ENCODE data around the gene MYRIP.

The MYRIP gene

DNA sequence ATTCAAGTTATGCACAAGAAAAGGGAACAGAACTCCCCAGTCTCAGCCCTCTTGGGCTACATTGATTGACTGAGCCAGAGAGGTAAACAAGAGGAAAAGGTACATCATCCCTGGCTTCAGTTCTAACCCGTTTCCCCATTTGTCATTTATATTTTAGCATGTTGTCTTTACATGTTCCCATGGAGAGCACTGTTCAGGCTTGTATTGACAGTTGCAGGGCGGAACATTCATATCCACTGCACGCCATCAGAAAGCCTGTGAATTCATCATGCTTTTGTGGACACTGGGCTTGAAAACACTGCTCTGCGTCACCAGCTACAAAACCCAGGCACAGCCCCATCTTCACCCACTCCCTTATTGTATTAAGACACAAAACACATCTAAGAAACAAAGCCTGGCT lies 259.2 kb downstream of the MYRIP start (continued):
- TF ChIP-seq, protein P1, sequence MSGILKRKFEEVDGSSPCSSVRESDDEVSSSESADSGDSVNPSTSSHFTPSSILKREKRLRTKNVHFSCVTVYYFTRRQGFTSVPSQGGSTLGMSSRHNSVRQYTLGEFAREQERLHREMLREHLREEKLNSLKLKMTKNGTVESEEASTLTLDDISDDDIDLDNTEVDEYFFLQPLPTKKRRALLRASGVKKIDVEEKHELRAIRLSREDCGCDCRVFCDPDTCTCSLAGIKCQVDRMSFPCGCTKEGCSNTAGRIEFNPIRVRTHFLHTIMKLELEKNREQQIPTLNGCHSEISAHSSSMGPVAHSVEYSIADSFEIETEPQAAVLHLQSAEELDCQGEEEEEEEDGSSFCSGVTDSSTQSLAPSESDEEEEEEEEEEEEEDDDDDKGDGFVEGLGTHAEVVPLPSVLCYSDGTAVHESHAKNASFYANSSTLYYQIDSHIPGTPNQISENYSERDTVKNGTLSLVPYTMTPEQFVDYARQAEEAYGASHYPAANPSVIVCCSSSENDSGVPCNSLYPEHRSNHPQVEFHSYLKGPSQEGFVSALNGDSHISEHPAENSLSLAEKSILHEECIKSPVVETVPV (CRISPR knock-in tag; IDR thresholded peaks at IDR 0.05): no peak
- TF ChIP-seq ISL1 (CRISPR knock-in tag; IDR thresholded peaks at IDR 0.05) (no peak), ZNF70 (CRISPR knock-in tag; IDR thresholded peaks at IDR 0.05) (no peak), SNAI2 (CRISPR knock-in tag; IDR thresholded peaks at IDR 0.05) (no peak), GLIS3 (CRISPR knock-in tag; IDR thresholded peaks at IDR 0.05) (no peak)

DNA sequence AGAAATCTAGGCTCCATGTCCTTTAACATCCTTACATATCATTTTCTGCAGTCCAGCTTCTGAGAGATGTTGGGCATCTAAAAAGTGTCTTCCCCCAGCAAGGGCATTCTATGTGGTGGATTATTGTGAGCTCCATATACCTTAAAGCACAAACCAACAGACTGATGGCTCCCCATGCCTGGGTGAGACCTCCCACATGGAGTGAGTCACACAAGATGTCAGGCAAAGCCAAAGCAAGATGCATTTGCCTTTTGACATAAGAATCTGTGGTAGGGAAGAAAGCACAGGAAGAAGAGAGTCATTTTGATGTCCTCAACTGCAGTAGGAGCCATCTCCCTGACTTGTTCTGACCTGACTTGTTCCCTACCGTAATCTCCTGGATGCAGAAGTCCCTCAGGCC lies 261.4 kb downstream of the MYRIP start:
- TF ChIP-seq PPARA (CRISPR knock-in tag; IDR thresholded peaks at IDR 0.05; ENCODE audit: borderline replicate concordance) (no peak), TCF4 (CRISPR knock-in tag; IDR thresholded peaks at IDR 0.05; ENCODE audit: borderline replicate concordance) (no peak), OSR1 (CRISPR knock-in tag; IDR thresholded peaks at IDR 0.05) (no peak), BACH2 (CRISPR knock-in tag; IDR thresholded peaks at IDR 0.05; ENCODE audit: borderline replicate concordance) (no peak), ZFP3 (CRISPR knock-in tag; IDR thresholded peaks at IDR 0.05) (no peak), ZC3H10 (CRISPR knock-in tag; IDR thresholded peaks at IDR 0.05) (no peak), SNAI2 (CRISPR knock-in tag; IDR thresholded peaks at IDR 0.05) (no peak), ZNF70 (CRISPR knock-in tag; IDR thresholded peaks at IDR 0.05) (no peak), TOX (CRISPR knock-in tag; IDR thresholded peaks at IDR 0.05; ENCODE audit: borderline replicate concordance) (no peak)
- TF ChIP-seq, protein P2, sequence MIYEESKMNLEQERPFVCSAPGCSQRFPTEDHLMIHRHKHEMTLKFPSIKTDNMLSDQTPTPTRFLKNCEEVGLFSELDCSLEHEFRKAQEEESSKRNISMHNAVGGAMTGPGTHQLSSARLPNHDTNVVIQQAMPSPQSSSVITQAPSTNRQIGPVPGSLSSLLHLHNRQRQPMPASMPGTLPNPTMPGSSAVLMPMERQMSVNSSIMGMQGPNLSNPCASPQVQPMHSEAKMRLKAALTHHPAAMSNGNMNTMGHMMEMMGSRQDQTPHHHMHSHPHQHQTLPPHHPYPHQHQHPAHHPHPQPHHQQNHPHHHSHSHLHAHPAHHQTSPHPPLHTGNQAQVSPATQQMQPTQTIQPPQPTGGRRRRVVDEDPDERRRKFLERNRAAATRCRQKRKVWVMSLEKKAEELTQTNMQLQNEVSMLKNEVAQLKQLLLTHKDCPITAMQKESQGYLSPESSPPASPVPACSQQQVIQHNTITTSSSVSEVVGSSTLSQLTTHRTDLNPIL (CRISPR knock-in tag; IDR thresholded peaks at IDR 0.05; ENCODE audit: low read depth): no peak
- TF ChIP-seq, protein P1 (CRISPR knock-in tag; IDR thresholded peaks at IDR 0.05): no peak
- TF ChIP-seq, protein P3, sequence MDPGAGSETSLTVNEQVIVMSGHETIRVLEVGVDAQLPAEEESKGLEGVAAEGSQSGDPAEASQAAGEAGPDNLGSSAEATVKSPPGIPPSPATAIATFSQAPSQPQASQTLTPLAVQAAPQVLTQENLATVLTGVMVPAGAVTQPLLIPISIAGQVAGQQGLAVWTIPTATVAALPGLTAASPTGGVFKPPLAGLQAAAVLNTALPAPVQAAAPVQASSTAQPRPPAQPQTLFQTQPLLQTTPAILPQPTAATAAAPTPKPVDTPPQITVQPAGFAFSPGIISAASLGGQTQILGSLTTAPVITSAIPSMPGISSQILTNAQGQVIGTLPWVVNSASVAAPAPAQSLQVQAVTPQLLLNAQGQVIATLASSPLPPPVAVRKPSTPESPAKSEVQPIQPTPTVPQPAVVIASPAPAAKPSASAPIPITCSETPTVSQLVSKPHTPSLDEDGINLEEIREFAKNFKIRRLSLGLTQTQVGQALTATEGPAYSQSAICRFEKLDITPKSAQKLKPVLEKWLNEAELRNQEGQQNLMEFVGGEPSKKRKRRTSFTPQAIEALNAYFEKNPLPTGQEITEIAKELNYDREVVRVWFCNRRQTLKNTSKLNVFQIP (CRISPR knock-in tag; IDR thresholded peaks at IDR 0.05; ENCODE audit: borderline replicate concordance, low read depth): no peak
- TF ChIP-seq, protein P4, sequence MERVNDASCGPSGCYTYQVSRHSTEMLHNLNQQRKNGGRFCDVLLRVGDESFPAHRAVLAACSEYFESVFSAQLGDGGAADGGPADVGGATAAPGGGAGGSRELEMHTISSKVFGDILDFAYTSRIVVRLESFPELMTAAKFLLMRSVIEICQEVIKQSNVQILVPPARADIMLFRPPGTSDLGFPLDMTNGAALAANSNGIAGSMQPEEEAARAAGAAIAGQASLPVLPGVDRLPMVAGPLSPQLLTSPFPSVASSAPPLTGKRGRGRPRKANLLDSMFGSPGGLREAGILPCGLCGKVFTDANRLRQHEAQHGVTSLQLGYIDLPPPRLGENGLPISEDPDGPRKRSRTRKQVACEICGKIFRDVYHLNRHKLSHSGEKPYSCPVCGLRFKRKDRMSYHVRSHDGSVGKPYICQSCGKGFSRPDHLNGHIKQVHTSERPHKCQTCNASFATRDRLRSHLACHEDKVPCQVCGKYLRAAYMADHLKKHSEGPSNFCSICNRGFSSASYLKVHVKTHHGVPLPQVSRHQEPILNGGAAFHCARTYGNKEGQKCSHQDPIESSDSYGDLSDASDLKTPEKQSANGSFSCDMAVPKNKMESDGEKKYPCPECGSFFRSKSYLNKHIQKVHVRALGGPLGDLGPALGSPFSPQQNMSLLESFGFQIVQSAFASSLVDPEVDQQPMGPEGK (CRISPR knock-in tag; IDR thresholded peaks at IDR 0.05; ENCODE audit: borderline replicate concordance): no peak
- no peak; the same call in 2 of the 3 replicates for ATAC-seq

DNA sequence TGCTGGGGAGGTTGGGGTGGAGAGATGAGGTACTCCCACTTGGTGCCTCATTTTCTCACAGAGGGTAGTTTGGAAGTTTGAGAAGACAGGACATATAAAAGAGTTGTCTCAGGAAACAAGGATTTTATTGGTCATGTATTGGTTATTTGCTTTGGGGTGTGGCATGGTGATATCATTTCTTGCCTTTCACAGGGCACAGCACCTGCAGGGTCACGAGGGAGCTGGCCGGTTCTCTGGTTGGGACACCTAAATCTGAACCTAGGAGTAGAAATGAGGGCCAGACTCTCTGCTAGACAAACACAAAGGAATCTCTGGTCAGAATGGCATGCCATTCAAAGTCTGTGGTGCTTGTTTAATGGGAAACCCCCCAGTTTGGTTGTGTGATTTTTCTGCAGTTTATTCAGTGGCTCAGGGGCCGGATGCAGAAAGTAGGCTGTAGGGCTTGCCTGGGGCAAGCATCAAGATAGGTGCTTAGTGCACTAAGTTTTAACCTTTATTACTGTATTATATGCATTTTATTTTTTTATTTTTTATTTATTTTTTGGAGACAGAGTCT lies 262.4 kb downstream of the MYRIP start:
- TF ChIP-seq ISL1 (CRISPR knock-in tag; IDR thresholded peaks at IDR 0.05) (no peak), TCF4 (CRISPR knock-in tag; IDR thresholded peaks at IDR 0.05; ENCODE audit: borderline replicate concordance) (no peak), GLIS3 (CRISPR knock-in tag; IDR thresholded peaks at IDR 0.05) (no peak), ZNF8 (CRISPR knock-in tag; IDR thresholded peaks at IDR 0.05) (no peak), BACH2 (CRISPR knock-in tag; IDR thresholded peaks at IDR 0.05; ENCODE audit: borderline replicate concordance) (no peak), CSDC2 (CRISPR knock-in tag; IDR thresholded peaks at IDR 0.05) (no peak), SNAI2 (CRISPR knock-in tag; IDR thresholded peaks at IDR 0.05) (no peak), ZNF565 (CRISPR knock-in tag; conservative IDR thresholded peaks at IDR 0.05; ENCODE audit: low read depth) (no peak), ZNF70 (CRISPR knock-in tag; IDR thresholded peaks at IDR 0.05) (no peak), ZC3H10 (CRISPR knock-in tag; IDR thresholded peaks at IDR 0.05) (no peak), ARNTL (CRISPR knock-in tag; IDR thresholded peaks at IDR 0.05; ENCODE audit: borderline replicate concordance, low read depth) (no peak), ZFP30 (CRISPR knock-in tag; IDR thresholded peaks at IDR 0.05) (no peak), ZFP3 (CRISPR knock-in tag; IDR thresholded peaks at IDR 0.05) (no peak), TOX (CRISPR knock-in tag; IDR thresholded peaks at IDR 0.05; ENCODE audit: borderline replicate concordance) (no peak), OSR1 (CRISPR knock-in tag; IDR thresholded peaks at IDR 0.05) (no peak), RARB (CRISPR knock-in tag; IDR thresholded peaks at IDR 0.05) (no peak)
- TF ChIP-seq, protein P2 (CRISPR knock-in tag; IDR thresholded peaks at IDR 0.05; ENCODE audit: low read depth): no peak
- TF ChIP-seq, protein P4 (CRISPR knock-in tag; IDR thresholded peaks at IDR 0.05; ENCODE audit: borderline replicate concordance): no peak
- TF ChIP-seq, protein P1 (CRISPR knock-in tag; IDR thresholded peaks at IDR 0.05): no peak

More for the DNA sequence above, 262.4 kb downstream of the MYRIP start:
- ATAC-seq: no peak
